RWPE1 (cell line): ENCODE results near the gene ZMYND8.

Experiments
- CTCF ChIA-PET: fragments of 350-600 bp; sonication (Branson Sonifier 250); formaldehyde crosslinking; extraction: SDS; loops from one replicate; lab custom pipeline; 2021; lab: Yijun Ruan, JAX
- POLR2A ChIA-PET: fragments of 400-600 bp; formaldehyde crosslinking; extraction: SDS; loops from one replicate; lab custom pipeline; 2020; ENCODE audit warnings: antibody characterized with exemption; ENCODE audit not compliant: low non-redundant PET; lab: Yijun Ruan, JAX
- DNase-seq: peaks from one replicate; pipeline ENCODE4 v3.0.0; 2012; ENCODE audit warnings: low spot score
- H3K27ac ChIP-seq: fragments of 450-650 bp; 2 replicates; pipeline ENCODE4 v1.5.1; 2017
- TF ChIP-seq, protein P1 (sequence below): fragments of 450-650 bp; conservative IDR thresholded peaks from 2 replicates; pipeline ENCODE4 v1.5.1; 2017; ENCODE audit warnings: low read depth, mild to moderate bottlenecking

ZMYND8 gene

DNA sequence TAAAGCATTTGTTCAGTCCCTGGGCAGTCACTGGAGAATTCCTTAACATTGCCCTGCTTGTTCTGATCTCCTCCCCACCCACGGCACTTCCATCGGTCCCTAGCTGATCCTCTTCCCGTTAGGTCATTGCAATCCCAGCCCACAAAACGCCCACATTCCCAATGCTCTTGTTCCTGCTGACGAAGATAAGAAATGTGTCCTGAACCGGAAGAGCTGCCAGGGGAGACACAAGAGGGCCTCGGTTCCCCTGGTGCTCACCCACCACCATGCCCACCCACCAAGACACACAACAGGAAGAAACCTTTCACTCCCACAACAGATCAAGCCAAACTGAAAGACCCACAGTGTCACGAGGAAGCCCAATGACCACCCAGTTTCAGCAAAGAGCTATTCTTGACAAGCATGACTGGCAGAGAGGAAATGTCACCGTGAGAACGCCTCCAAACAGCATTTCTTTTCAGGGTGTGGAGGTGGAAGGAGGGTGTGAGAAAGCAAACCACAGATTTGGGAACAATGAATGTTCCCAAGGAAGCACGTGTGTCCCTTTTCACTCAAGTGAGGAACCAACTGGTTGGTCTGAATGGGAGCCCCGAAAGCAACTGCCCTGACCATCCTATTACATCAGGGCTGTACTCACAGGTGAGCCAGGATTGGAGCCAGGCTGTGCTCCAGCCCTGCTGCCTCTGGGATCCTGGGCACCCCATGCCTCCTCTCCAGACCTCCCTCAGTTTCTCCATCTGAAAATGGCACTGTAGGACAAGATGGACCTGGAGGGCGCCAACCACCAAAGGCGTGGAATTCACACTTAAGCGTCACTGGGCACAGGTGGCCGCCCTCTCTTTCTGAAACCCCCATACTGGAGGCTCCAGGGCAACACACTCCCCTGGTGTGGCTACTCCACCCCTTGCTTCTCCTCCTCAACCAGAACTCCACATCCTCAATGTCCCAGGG is 97.5 kb downstream of the ZMYND8 start:
- H3K27ac ChIP-seq: peak overlapping the region; percentile 59
- DNase-seq: no peak

DNA sequence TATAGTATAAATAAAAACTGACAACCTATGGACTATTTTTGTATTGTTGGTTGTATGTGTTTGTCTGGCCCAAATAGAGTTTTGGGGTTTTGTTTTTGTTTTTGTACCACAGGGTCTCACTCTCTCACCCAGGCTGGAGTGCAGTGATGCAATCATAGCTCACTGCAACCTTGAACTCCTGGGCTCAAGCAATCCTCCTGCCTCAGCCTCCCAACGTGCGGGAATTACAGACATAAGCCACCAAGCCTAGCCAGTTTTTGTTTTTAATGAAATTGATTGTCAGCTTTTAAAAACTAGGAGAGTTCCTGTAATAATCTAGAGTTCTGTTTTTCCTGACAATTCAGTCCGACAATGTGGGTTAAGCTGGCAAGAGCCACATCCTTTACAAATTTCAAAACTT is 98.7 kb downstream of the ZMYND8 start:
- H3K27ac ChIP-seq: no peak overlapping the region
- ChIA-PET POLR2A (interaction anchor here (0.6 kb wide), 1 partner anchor 21 kb away, joined by 4 read pairs; no protein-coding TSS in a partner anchor), CTCF (interaction anchor here (0.5 to 1.9 kb wide), 5 partner anchors 119 to 509 kb away, joined by 3 to 15 read pairs (median 5); no protein-coding TSS in a partner anchor)
- TF ChIP-seq, protein P1, sequence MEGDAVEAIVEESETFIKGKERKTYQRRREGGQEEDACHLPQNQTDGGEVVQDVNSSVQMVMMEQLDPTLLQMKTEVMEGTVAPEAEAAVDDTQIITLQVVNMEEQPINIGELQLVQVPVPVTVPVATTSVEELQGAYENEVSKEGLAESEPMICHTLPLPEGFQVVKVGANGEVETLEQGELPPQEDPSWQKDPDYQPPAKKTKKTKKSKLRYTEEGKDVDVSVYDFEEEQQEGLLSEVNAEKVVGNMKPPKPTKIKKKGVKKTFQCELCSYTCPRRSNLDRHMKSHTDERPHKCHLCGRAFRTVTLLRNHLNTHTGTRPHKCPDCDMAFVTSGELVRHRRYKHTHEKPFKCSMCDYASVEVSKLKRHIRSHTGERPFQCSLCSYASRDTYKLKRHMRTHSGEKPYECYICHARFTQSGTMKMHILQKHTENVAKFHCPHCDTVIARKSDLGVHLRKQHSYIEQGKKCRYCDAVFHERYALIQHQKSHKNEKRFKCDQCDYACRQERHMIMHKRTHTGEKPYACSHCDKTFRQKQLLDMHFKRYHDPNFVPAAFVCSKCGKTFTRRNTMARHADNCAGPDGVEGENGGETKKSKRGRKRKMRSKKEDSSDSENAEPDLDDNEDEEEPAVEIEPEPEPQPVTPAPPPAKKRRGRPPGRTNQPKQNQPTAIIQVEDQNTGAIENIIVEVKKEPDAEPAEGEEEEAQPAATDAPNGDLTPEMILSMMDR: no peak
- no peak for DNase-seq

More for the DNA sequence above, 97.5 kb downstream of the ZMYND8 start:
- CTCF ChIA-PET: interaction anchor here (0.5 to 1.9 kb wide), 6 partner anchors 40 to 537 kb away, joined by 3 to 15 read pairs (median 4); no protein-coding TSS in a partner anchor
- TF ChIP-seq, protein P1: no peak
- POLR2A ChIA-PET: interaction anchor here (0.6 kb wide), 1 partner anchor 14 kb away, joined by 4 read pairs; no protein-coding TSS in a partner anchor

DNA sequence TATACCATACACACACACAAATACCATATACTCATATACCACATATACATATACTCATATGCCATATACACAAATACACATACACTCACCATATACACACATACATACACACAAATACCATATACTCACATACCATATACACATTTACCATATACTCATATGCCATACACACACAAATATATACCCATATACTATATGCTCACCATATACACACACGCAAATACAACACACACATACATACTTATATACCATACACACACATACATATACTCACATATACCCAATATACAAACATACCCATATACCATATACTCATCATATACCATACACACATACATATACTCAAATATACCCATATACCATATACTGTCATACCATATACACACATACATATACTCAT is 99.2 kb downstream of the ZMYND8 start:
- CTCF ChIA-PET: interaction anchor here (0.7 kb wide), 1 partner anchor 134 kb away, joined by 6 read pairs; no protein-coding TSS in a partner anchor
- TF ChIP-seq, protein P1: no peak

DNA sequence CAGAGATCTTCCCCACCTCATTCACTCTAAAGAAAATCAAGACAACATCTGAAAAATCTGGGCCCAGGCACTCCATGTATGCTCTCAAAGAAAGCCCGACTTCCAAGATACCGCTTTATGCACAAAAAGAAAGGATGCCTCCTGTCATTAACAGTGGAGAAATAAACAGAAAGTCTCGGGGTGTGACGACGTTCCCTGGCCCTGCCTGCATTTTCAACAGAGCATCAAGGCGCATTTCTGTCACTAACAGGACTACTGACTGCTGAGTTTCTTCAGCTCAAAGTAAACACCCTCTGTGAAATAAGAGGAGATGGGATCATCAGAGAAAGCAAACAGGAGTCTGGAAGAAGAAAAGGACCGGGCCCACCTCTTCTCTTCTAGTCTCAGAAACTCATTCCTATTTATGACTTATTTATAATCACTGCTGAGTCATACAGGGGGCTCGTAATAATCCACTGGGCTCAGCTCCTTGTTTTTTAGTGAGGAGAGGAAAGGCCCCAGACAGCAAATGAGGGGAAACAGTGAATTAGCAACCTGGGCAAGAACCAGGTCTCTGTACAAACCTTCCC is 99.7 kb downstream of the ZMYND8 start:
- ChIA-PET CTCF (interaction anchor here (0.6 to 1.0 kb wide), 3 partner anchors 127 to 1960 kb away, joined by 3 to 5 read pairs (median 3); no protein-coding TSS in a partner anchor), POLR2A (no interaction called here)
- TF ChIP-seq, protein P1: no peak
- DNase-seq: no peak
- peak overlapping the region; percentile 33 for H3K27ac ChIP-seq

More for the DNA sequence above, 99.2 kb downstream of the ZMYND8 start:
- DNase-seq: no peak
- POLR2A ChIA-PET: no interaction called here
- H3K27ac ChIP-seq: no peak overlapping the region

DNA sequence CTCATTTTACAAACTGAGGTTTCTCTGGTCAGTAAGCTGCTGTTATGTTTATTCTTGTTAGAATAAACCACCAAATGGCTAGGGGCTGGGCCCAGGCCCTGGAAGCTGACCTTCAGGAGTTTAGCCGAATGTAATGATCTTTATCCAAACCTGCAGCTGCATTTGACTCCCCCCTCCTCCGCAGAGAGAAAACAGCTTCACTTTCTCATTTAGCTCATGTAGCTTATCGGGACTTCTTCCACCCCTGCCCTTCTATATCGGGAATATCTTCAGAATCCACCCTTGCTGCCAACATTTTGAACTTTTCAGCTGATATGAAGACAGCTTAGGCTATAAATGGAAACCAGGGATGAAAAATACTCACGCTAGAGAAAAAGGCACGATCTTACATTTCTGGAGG is 102.6 kb downstream of the ZMYND8 start:
- ChIA-PET CTCF (interaction anchor here (1.1 to 1.4 kb wide), 2 partner anchors 13 to 130 kb away, joined by 5 to 7 read pairs; no protein-coding TSS in a partner anchor), POLR2A (no interaction called here)
- TF ChIP-seq, protein P1: no peak
- no peak for DNase-seq
- H3K27ac ChIP-seq: no peak overlapping the region

DNA sequence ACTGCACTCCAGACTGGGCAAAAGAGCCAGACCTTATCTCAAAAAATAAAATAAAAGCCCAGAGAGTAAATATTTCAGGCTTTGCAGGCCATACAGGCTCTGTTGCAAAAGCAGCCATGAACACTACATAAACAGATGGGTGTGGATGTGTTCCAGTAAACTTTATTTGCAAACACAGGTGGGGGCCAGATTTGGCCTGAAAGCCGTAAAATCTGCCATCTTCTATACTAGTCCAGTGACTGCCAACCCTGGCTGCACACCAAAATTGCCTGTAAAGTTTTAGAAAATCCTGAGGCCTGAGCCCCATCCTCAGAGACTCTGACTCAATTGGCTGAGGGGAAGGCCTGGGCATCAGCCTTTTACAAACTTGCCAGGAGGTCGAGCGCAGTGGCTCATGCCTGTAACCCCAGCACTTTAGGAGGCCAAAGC is 103.6 kb downstream of the ZMYND8 start:
- no peak for DNase-seq
- ChIA-PET POLR2A (interaction anchor here (0.6 kb wide), 1 partner anchor 17 kb away, joined by 5 read pairs; no protein-coding TSS in a partner anchor), CTCF (interaction anchor here (1.1 kb wide), 1 partner anchor 12 kb away, joined by 5 read pairs; no protein-coding TSS in a partner anchor)
- peak overlapping the region; percentile 39 for H3K27ac ChIP-seq
- TF ChIP-seq, protein P1: no peak
